Rectal smooth muscle tissue (tissue), 1 donor: ENCODE measurements around the gene SP140.
"Not testable (repeated sequence)": the region's sequence is repeated elsewhere in the genome, so short reads cannot be mapped to it uniquely, and the experiment has no call there.

ENCODE experiments used
- H3K27ac ChIP-seq: one replicate; pipeline ENCODE4 v1.7.0; 2013; ENCODE audit warnings: low read depth, low read length, inconsistent platforms
- H3K27me3 ChIP-seq: one replicate; pipeline ENCODE4 v1.7.0; 2013; ENCODE audit warnings: low read length; ENCODE audit not compliant: control insufficient read depth, insufficient read depth
- H3K36me3 ChIP-seq: one replicate; pipeline ENCODE4 v1.7.0; 2013; ENCODE audit warnings: low read length; ENCODE audit not compliant: control insufficient read depth, insufficient read depth
- H3K4me1 ChIP-seq: one replicate; pipeline ENCODE4 v1.7.0; 2013; ENCODE audit warnings: low read length; ENCODE audit not compliant: control insufficient read depth, insufficient read depth
- H3K4me3 ChIP-seq: one replicate; pipeline ENCODE4 v1.7.0; 2013; ENCODE audit warnings: low read length
- H3K9ac ChIP-seq: one replicate; pipeline ENCODE4 v1.7.0; 2013; ENCODE audit warnings: low read length

SP140 gene

GRCh38 chr2:230307485-230307884 is 81.9 kb downstream of the SP140 start:
- Histone ChIP-seq H3K4me1 (no peaks in the 10 kb centered on the region), H3K9ac (no peak overlapping the region), H3K36me3 (no peaks in the 10 kb centered on the region), H3K4me3 (no peak overlapping the region), H3K27me3 (no peaks in the 10 kb centered on the region), H3K27ac (no peak overlapping the region)

- H3K27me3 ChIP-seq, result no peaks in the 10 kb centered on the region
Measured at GRCh38 chr2:230308402-230309000, 83.0 kb downstream of the SP140 start.

DNA sequence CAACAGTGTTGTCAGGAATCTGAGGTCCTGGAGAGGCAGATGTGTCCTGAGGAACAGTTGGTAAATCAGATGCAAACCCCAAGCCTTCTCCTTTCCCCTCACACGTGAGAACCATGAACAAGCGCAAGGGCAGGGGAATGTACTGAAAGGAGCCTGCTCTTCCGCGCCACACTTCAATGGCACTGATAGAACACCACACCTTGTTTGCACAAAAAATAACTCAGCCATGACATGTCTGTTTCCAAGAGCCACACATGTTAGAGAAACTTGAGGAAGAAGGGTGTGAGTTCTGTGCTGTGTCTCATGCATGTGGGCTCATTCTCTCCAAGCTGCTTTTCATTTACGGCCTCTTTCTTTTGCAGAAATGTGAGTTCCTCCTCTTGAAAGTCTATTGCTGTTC is 85.3 kb downstream of the SP140 start:
- not testable (repeated sequence) for H3K4me1 ChIP-seq, H3K9ac ChIP-seq, H3K27ac ChIP-seq, H3K27me3 ChIP-seq, H3K4me3 ChIP-seq, H3K36me3 ChIP-seq

More at GRCh38 chr2:230308402-230309000, 83.0 kb downstream of the SP140 start:
- H3K9ac ChIP-seq, result no peak overlapping the region
- no peaks in the 10 kb centered on the region for H3K36me3 ChIP-seq
- H3K27ac ChIP-seq, result no peak overlapping the region
- H3K4me3 ChIP-seq, result no peak overlapping the region
- H3K4me1 ChIP-seq, result no peaks in the 10 kb centered on the region

GRCh38 chr2:230311634-230312033 is 86.1 kb downstream of the SP140 start:
- H3K27me3 ChIP-seq, H3K27ac ChIP-seq, H3K36me3 ChIP-seq, H3K4me3 ChIP-seq, H3K9ac ChIP-seq, H3K4me1 ChIP-seq: not testable (repeated sequence)

DNA sequence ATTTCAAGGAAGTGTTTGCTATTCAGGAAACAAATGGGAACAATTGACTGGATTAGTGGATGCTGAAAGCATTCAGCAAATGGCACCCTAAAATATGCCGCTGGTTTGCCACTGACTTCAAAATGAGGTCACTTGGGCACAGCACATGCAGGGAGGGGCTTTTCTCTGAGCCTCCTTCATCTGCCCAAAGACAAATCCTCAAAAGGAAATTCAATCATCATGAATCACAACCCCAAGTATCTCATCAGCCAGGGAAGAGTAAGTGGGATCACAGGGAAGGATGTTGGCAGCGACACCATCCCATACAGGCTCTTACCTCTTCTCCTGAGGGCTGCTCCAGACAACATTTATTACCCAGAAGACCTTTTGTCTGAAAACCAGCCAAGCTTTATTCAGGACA is 87.1 kb downstream of the SP140 start:
- Histone ChIP-seq H3K27ac (no peak overlapping the region), H3K9ac (no peak overlapping the region), H3K36me3 (no peaks in the 10 kb centered on the region), H3K4me3 (no peak overlapping the region), H3K27me3 (no peaks in the 10 kb centered on the region), H3K4me1 (no peaks in the 10 kb centered on the region)

- H3K4me1 ChIP-seq, result no peaks in the 10 kb centered on the region
- no peaks in the 10 kb centered on the region for H3K36me3 ChIP-seq
- no peak overlapping the region for H3K27ac ChIP-seq
Measured at GRCh38 chr2:230317366-230317765, 91.8 kb downstream of the SP140 start.

GRCh38 chr2:230318190-230319121 is 92.9 kb downstream of the SP140 start:
- H3K4me3 ChIP-seq, result no peak overlapping the region
- H3K27ac ChIP-seq, result no peak overlapping the region
- no peaks in the 10 kb centered on the region for H3K36me3 ChIP-seq
- no peaks in the 10 kb centered on the region for H3K27me3 ChIP-seq
- no peaks in the 10 kb centered on the region for H3K4me1 ChIP-seq
- no peak overlapping the region for H3K9ac ChIP-seq

More at GRCh38 chr2:230317366-230317765, 91.8 kb downstream of the SP140 start:
- H3K9ac ChIP-seq, result no peak overlapping the region
- no peak overlapping the region for H3K4me3 ChIP-seq
- no peaks in the 10 kb centered on the region for H3K27me3 ChIP-seq

DNA sequence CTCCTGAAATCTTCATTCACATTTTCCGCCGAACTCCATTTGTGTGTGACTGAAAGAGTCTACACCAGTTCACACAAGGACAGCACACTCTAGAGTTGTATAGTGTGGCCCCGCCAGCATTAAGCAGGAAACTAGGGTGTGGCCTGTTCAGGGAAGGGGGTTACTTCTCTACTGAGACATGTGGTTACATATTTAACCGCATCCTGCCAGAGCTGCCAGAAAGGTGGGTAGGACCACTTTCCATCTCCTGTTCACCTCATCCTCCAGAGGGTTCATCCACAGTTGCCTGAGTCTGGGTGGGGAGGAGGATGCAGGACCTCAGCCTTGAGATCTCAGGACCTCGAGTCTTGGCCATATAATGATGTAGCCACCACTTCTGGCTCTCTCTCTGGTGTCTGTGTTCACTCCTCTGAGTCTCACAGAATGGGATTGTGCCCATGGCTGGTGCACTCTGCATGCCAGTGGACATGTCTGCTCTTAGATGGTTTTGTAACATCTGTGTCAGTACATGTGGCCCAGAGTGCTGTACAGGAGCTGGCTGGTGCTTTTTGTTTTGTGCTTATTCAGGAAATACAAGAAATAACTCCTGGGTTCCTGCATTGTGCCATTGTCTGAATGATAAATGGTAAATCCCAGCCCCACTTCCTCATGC is 93.8 kb downstream of the SP140 start:
- H3K9ac ChIP-seq, result no peak overlapping the region

GRCh38 chr2:230321031-230321430 is 95.5 kb downstream of the SP140 start:
- no peak overlapping the region for H3K9ac ChIP-seq
- H3K4me1 ChIP-seq, result no peaks in the 10 kb centered on the region
- H3K27me3 ChIP-seq, result no peaks in the 10 kb centered on the region
- H3K36me3 ChIP-seq, result no peaks in the 10 kb centered on the region
- H3K4me3 ChIP-seq, result no peak overlapping the region
- H3K27ac ChIP-seq, result no peak overlapping the region

More for the DNA sequence above, 93.8 kb downstream of the SP140 start:
- no peak overlapping the region for H3K4me3 ChIP-seq
- H3K36me3 ChIP-seq, result no peaks in the 10 kb centered on the region
- no peaks in the 10 kb centered on the region for H3K27me3 ChIP-seq
- no peak overlapping the region for H3K27ac ChIP-seq
- H3K4me1 ChIP-seq, result no peaks in the 10 kb centered on the region

DNA sequence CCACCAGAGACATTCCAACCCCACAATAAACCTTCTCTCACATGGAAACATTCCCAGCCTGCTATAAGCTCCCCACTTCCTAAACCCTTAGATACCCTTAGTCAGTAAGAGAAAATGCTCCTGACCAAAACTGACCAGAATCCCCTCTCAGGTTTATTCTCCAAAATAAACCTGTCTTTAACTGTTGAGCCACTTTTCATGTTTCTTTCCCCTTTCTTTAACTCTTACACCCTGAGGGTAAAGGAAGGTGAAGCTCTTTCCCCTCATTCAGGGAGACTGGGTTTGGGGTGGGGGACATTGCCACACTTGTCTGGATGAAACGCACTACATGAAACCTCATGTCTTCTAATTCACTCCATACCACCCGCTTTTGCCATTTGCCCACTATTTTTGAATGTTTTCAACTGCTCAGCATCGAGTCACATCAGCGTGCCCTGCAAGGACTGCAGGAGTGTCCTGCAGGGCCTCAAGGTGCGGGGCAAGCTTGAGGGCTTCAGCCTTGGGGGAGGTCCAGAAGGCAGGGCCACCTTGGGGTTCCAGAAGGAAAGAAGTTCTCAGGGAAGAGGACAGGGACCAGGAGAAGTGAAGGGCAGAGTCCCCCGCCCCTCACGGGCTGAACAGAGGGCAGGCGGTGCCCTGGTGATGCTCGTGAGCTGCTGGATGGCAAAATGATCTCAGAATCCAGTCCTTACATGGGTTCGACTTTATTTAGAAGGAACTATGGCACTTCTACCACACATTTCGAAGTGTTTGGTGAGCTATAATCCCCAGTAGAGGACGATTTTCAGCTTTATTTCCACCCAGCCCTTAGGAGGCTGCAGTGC is 97.2 kb downstream of the SP140 start:
- Histone ChIP-seq H3K4me1 (no peaks in the 10 kb centered on the region), H3K9ac (no peak overlapping the region)

DNA sequence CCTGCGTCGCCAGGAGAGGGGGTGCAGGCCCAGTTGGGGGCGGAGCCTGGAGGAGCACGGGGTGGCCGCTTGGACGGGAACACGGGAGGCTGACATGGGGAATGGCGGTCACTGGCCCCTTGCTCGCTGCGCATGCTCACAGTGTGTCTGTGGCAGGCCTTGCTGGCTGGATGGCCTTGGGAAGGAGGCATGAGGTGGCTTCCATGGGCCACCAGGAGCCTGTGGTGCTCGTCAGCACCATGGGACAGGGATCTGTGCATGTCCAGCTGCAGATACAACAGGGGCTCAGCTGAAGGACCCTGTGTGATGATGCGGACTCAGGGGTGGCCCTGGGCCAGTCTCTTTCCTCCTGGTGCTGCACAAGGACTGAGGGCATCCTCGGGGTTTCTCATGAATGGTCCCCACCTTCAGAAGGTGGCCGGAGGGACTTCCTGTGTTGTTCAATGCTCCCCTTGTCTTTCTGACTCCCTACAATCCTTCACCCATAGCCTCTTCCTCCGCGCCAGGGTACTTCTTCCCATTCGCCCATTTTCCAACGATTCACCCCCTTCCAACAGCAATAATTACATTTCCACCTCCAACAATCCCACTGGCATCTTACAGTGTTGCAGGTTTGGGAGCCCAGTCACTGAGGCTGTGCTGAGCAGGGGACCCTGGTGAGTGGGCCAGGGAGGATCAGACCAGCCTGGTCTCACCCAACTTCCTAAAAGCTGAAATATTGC is 98.0 kb downstream of the SP140 start:
- Histone ChIP-seq H3K4me1 (no peaks in the 10 kb centered on the region), H3K4me3 (no peak overlapping the region), H3K27ac (no peak overlapping the region), H3K9ac (no peak overlapping the region), H3K36me3 (no peaks in the 10 kb centered on the region), H3K27me3 (no peaks in the 10 kb centered on the region)

More for the DNA sequence above, 97.2 kb downstream of the SP140 start:
- Histone ChIP-seq H3K36me3 (no peaks in the 10 kb centered on the region), H3K4me3 (no peak overlapping the region), H3K27ac (no peak overlapping the region), H3K27me3 (no peaks in the 10 kb centered on the region)
